GM23338 (cell line): Measurements from ENCODE around the gene PDLIM5. TPM values are rescaled to one million over a fixed set of nuclear protein-coding genes. Genes with fewer than 3 reads are reported as not detected.

ENCODE experiments used
- ATAC-seq: fragments of 200-7000 bp; cut with Tn5 transposase; 3 replicates; pipeline ENCODE4 v1.9.1; 2020
- DNase-seq: peaks from one replicate; pipeline ENCODE4 v3.0.0-alpha.2; 2015; ENCODE audit warnings: low spot score
- H2AFZ ChIP-seq: fragments of 200-600 bp; sonication (generic); 2 replicates; pipeline ENCODE4 v1.8.0; 2016; ENCODE audit warnings: antibody characterized with exemption, mild to moderate bottlenecking, moderate library complexity
- H3F3A ChIP-seq: fragments of 200-600 bp; sonication (generic); replicated peaks from 2 replicates; pipeline ENCODE4 v1.8.0; 2017; ENCODE audit warnings: antibody characterized with exemption, mixed run types, low read depth
- H3K27ac ChIP-seq: fragments of 200-600 bp; sonication (generic); 2 replicates; pipeline ENCODE4 v1.6.1; 2016; ENCODE audit warnings: low read depth
- H3K27me3 ChIP-seq: fragments of 200-600 bp; sonication (generic); 2 replicates; pipeline ENCODE4 v1.8.0; 2016; ENCODE audit warnings: mild to moderate bottlenecking, mixed run types, moderate library complexity; ENCODE audit not compliant: insufficient read depth
- H3K36me3 ChIP-seq: fragments of 200-600 bp; sonication (generic); 2 replicates; pipeline ENCODE4 v1.8.0; 2016; ENCODE audit warnings: mild to moderate bottlenecking; ENCODE audit not compliant: insufficient read depth
- H3K4me1 ChIP-seq: fragments of 200-600 bp; sonication (generic); 2 replicates; pipeline ENCODE4 v1.8.0; 2016; ENCODE audit warnings: mild to moderate bottlenecking, moderate library complexity; ENCODE audit not compliant: insufficient read depth
- H3K4me2 ChIP-seq: fragments of 200-600 bp; sonication (generic); 2 replicates; pipeline ENCODE4 v1.7.1; 2017; ENCODE audit warnings: mixed run types
- H3K4me3 ChIP-seq: fragments of 200-600 bp; sonication (generic); 2 replicates; pipeline ENCODE4 v1.6.1; 2016; ENCODE audit warnings: mixed run types
- H3K79me2 ChIP-seq: fragments of 200-600 bp; sonication (generic); replicated peaks from 2 replicates; pipeline ENCODE4 v1.8.0; 2017; ENCODE audit warnings: mild to moderate bottlenecking; ENCODE audit not compliant: insufficient read depth
- H3K9me2 ChIP-seq: fragments of 200-600 bp; sonication (generic); 2 replicates; pipeline ENCODE4 v1.8.0; 2017; ENCODE audit not compliant: insufficient read depth
- H4K20me1 ChIP-seq: fragments of 200-600 bp; sonication (generic); replicated peaks from 2 replicates; pipeline ENCODE4 v1.8.0; 2017; ENCODE audit warnings: mild to moderate bottlenecking; ENCODE audit not compliant: insufficient read depth
- H3K27ac Mint-ChIP-seq: 2 replicates; pipeline ENCODE4 v1.8.0; 2020; ENCODE audit warnings: inconsistent platforms, mild to moderate bottlenecking, moderate library complexity, mixed read lengths
- H3K27me3 Mint-ChIP-seq: 3 replicates; pipeline ENCODE4 v1.8.0; 2022; ENCODE audit warnings: low read depth, mild to moderate bottlenecking, moderate library complexity, mixed read lengths, inconsistent platforms; ENCODE audit not compliant: insufficient read depth, poor library complexity
- H3K36me3 Mint-ChIP-seq: 3 replicates; pipeline ENCODE4 v1.8.0; 2021; ENCODE audit warnings: low read depth, mild to moderate bottlenecking, inconsistent platforms, moderate library complexity, mixed read lengths
- H3K4me1 Mint-ChIP-seq: 3 replicates; pipeline ENCODE4 v1.8.0; 2020; ENCODE audit warnings: mild to moderate bottlenecking, inconsistent platforms, mixed read lengths
- H3K4me3 Mint-ChIP-seq: 3 replicates; pipeline ENCODE4 v1.8.0; 2021; ENCODE audit warnings: moderate library complexity, mild to moderate bottlenecking, inconsistent platforms, mixed read lengths
- H3K9me3 Mint-ChIP-seq: 3 replicates; pipeline ENCODE4 v1.8.0; 2020; ENCODE audit warnings: moderate library complexity, mild to moderate bottlenecking, inconsistent platforms, mixed read lengths
- CREB1 ChIP-seq: fragments of 250-450 bp; sonication (Bioruptor Pico); IDR thresholded peaks from 2 replicates; pipeline ENCODE4 v1.5.0; 2020; ENCODE audit warnings: low read depth, mild to moderate bottlenecking, moderate library complexity
- EZH2 ChIP-seq: fragments of 200-600 bp; sonication (generic); IDR thresholded peaks from one replicate; pipeline ENCODE4 v1.8.0; 2017; ENCODE audit warnings: antibody characterized with exemption, mild to moderate bottlenecking, low read depth; ENCODE audit not compliant: unreplicated experiment
- EZH2phosphoT487 ChIP-seq: fragments of 200-600 bp; sonication (generic); IDR thresholded peaks from one replicate; pipeline ENCODE4 v1.8.1; 2018; ENCODE audit warnings: antibody characterized with exemption; ENCODE audit not compliant: unreplicated experiment
- JUNB ChIP-seq: IDR thresholded peaks from one replicate; pipeline ENCODE4 v1.6.1; 2016; ENCODE audit warnings: antibody characterized with exemption; ENCODE audit not compliant: unreplicated experiment
- NANOG ChIP-seq: IDR thresholded peaks from 2 replicates; pipeline ENCODE4 v1.6.1; 2016; ENCODE audit warnings: antibody characterized with exemption, borderline replicate concordance
- POLR2AphosphoS5 ChIP-seq: IDR thresholded peaks from 2 replicates; pipeline ENCODE4 v1.6.1; 2016; ENCODE audit warnings: antibody characterized with exemption, low read depth
- STAT1 ChIP-seq: IDR thresholded peaks from one replicate; pipeline ENCODE4 v1.6.1; 2016; ENCODE audit warnings: antibody characterized with exemption; ENCODE audit not compliant: unreplicated experiment
- ZNF114 ChIP-seq: fragments of 250-450 bp; sonication (Bioruptor Pico); IDR thresholded peaks from 2 replicates; pipeline ENCODE4 v1.5.0; 2020; ENCODE audit warnings: mild to moderate bottlenecking, moderate library complexity
- ZNF331 ChIP-seq: fragments of 250-450 bp; sonication (Bioruptor Pico); IDR thresholded peaks from 2 replicates; pipeline ENCODE4 v1.5.0; 2020; ENCODE audit warnings: low read depth, mild to moderate bottlenecking, moderate library complexity
- polyA plus RNA-seq: library from polyadenylated mRNA; unstranded; fragments of >200 nt; fragmentation: Nextera tagmentation; extraction: Ambion mirVana; gene quantifications from 2 replicates; pipeline ENCODE4 v1.2.1, GENCODE V29; 2016
- total RNA-seq: library from RNA; depleted of rRNA; stranded (reverse); fragments of >200 nt; shearing (Covaris generic); gene quantifications from 2 replicates; pipeline ENCODE4 v1.2.3, GENCODE V29; 2014
- TF ChIP-seq, protein P1 (sequence below), 2 experiments: fragments of 200-600 bp in 1 of 2; sonication (generic) in 1 of 2; conservative IDR thresholded peaks; 2 replicates each; pipeline versions ENCODE4 v1.5.1 to v1.6.1; 2016 to 2017; ENCODE audit warnings: antibody characterized with exemption in 2 of 2, low read depth in 2 of 2, mild to moderate bottlenecking in 2 of 2, moderate library complexity in 1 of 2
- TF ChIP-seq, protein P2 (sequence below): IDR thresholded peaks from 2 replicates; pipeline ENCODE4 v1.6.1; 2016; ENCODE audit warnings: antibody characterized with exemption
- TF ChIP-seq, protein P3 (sequence below): IDR thresholded peaks from one replicate; pipeline ENCODE4 v1.6.1; 2018; ENCODE audit warnings: antibody characterized with exemption; ENCODE audit not compliant: unreplicated experiment
- TF ChIP-seq, protein P4 (sequence below): fragments of 250-450 bp; sonication (Bioruptor Pico); IDR thresholded peaks from 2 replicates; pipeline ENCODE4 v1.5.0; 2020; ENCODE audit warnings: mild to moderate bottlenecking, moderate library complexity

Gene PDLIM5
- total and polyA plus RNA-seq, 2 experiments from 2014 or later: 45.2 to 53.0 TPM

DNA sequence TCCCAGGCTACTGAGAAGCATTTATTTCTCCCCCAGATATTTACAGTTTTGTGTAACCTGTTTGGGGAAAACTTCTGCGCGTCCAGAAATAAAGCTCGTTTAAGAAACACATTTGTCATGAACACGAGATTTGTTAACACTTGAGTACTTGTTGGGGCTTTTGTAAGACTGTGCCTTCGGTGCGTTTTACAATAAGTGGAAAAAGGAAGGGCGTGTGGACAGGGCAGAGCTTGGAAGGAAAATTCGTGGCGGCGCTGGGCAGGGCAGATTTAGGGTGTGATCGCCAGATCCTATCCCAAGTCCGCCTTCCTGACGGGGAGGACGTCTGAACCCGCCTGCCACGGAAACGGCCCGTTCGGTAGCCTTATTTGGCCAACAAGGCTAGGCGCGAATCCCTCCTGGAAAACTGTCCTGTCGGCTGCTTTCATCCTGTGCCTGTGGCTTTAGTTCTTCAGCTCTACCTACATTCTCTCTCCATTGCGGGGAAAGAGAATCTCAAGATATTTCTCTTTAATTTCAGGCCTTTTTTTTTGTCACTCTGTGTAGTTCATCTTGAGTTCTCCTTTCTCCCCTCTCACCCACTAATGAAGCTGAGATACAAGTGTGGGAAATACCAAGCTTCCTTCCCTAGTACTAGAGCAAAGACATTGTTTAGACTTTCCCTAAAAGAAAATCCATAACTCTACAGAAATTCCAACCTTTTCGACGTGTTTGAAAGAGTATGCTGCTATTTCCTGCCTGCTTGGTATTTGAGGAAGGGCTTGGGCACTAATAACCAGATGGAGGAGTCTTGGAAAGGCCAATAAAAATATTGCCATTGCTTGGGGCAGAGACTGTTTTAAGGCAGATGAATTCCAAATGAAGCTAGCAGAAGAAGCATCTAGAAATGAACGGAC lies 982 bp downstream of the PDLIM5 start:
- Histone ChIP-seq H4K20me1 (0 out of 2 replicates have a peak, but pooled peaks cover 4% of the 10 kb centered on the region), H3K9me2 (no peaks in the 10 kb centered on the region), H3K4me3 (peak overlapping the region; percentile 89), H3K27ac (peak overlapping the region; percentile 57), H2AFZ (no peak overlapping the region), H3F3A (no peaks in the 10 kb centered on the region), H3K27me3 (peaks cover 5% of the 10 kb centered on the region; the same call in 1 of the 2 replicates), H3K36me3 (no peaks in the 10 kb centered on the region), H3K79me2 (peaks cover 43% of the 10 kb centered on the region), H3K4me2 (peak overlapping the region; percentile 96), H3K4me1 (peaks cover 28% of the 10 kb centered on the region)
- H3K4me1 Mint-ChIP-seq: peaks cover 34% of the 10 kb centered on the region
- peak; percentile 71 for ATAC-seq
- peaks cover 9% of the 10 kb centered on the region; the same call in 2 of the 3 replicates for H3K36me3 Mint-ChIP-seq
- peak; percentile 84 for DNase-seq
- peaks cover 11% of the 10 kb centered on the region for H3K27me3 Mint-ChIP-seq
- TF ChIP-seq ZNF114 (CRISPR knock-in tag): no peak
- no peak for TF ChIP-seq JUNB
- TF ChIP-seq NANOG: no peak
- no peak for TF ChIP-seq ZNF331 (CRISPR knock-in tag)
- TF ChIP-seq, protein P1, sequence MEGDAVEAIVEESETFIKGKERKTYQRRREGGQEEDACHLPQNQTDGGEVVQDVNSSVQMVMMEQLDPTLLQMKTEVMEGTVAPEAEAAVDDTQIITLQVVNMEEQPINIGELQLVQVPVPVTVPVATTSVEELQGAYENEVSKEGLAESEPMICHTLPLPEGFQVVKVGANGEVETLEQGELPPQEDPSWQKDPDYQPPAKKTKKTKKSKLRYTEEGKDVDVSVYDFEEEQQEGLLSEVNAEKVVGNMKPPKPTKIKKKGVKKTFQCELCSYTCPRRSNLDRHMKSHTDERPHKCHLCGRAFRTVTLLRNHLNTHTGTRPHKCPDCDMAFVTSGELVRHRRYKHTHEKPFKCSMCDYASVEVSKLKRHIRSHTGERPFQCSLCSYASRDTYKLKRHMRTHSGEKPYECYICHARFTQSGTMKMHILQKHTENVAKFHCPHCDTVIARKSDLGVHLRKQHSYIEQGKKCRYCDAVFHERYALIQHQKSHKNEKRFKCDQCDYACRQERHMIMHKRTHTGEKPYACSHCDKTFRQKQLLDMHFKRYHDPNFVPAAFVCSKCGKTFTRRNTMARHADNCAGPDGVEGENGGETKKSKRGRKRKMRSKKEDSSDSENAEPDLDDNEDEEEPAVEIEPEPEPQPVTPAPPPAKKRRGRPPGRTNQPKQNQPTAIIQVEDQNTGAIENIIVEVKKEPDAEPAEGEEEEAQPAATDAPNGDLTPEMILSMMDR (conservative IDR thresholded peaks at IDR 0.05; ENCODE audit: low read depth in 2 of 2): no peak
- TF ChIP-seq, protein P2, sequence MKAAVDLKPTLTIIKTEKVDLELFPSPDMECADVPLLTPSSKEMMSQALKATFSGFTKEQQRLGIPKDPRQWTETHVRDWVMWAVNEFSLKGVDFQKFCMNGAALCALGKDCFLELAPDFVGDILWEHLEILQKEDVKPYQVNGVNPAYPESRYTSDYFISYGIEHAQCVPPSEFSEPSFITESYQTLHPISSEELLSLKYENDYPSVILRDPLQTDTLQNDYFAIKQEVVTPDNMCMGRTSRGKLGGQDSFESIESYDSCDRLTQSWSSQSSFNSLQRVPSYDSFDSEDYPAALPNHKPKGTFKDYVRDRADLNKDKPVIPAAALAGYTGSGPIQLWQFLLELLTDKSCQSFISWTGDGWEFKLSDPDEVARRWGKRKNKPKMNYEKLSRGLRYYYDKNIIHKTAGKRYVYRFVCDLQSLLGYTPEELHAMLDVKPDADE: no peak
- TF ChIP-seq, protein P3, sequence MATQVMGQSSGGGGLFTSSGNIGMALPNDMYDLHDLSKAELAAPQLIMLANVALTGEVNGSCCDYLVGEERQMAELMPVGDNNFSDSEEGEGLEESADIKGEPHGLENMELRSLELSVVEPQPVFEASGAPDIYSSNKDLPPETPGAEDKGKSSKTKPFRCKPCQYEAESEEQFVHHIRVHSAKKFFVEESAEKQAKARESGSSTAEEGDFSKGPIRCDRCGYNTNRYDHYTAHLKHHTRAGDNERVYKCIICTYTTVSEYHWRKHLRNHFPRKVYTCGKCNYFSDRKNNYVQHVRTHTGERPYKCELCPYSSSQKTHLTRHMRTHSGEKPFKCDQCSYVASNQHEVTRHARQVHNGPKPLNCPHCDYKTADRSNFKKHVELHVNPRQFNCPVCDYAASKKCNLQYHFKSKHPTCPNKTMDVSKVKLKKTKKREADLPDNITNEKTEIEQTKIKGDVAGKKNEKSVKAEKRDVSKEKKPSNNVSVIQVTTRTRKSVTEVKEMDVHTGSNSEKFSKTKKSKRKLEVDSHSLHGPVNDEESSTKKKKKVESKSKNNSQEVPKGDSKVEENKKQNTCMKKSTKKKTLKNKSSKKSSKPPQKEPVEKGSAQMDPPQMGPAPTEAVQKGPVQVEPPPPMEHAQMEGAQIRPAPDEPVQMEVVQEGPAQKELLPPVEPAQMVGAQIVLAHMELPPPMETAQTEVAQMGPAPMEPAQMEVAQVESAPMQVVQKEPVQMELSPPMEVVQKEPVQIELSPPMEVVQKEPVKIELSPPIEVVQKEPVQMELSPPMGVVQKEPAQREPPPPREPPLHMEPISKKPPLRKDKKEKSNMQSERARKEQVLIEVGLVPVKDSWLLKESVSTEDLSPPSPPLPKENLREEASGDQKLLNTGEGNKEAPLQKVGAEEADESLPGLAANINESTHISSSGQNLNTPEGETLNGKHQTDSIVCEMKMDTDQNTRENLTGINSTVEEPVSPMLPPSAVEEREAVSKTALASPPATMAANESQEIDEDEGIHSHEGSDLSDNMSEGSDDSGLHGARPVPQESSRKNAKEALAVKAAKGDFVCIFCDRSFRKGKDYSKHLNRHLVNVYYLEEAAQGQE: no peak
- no peak for TF ChIP-seq STAT1
- TF ChIP-seq, protein P4, sequence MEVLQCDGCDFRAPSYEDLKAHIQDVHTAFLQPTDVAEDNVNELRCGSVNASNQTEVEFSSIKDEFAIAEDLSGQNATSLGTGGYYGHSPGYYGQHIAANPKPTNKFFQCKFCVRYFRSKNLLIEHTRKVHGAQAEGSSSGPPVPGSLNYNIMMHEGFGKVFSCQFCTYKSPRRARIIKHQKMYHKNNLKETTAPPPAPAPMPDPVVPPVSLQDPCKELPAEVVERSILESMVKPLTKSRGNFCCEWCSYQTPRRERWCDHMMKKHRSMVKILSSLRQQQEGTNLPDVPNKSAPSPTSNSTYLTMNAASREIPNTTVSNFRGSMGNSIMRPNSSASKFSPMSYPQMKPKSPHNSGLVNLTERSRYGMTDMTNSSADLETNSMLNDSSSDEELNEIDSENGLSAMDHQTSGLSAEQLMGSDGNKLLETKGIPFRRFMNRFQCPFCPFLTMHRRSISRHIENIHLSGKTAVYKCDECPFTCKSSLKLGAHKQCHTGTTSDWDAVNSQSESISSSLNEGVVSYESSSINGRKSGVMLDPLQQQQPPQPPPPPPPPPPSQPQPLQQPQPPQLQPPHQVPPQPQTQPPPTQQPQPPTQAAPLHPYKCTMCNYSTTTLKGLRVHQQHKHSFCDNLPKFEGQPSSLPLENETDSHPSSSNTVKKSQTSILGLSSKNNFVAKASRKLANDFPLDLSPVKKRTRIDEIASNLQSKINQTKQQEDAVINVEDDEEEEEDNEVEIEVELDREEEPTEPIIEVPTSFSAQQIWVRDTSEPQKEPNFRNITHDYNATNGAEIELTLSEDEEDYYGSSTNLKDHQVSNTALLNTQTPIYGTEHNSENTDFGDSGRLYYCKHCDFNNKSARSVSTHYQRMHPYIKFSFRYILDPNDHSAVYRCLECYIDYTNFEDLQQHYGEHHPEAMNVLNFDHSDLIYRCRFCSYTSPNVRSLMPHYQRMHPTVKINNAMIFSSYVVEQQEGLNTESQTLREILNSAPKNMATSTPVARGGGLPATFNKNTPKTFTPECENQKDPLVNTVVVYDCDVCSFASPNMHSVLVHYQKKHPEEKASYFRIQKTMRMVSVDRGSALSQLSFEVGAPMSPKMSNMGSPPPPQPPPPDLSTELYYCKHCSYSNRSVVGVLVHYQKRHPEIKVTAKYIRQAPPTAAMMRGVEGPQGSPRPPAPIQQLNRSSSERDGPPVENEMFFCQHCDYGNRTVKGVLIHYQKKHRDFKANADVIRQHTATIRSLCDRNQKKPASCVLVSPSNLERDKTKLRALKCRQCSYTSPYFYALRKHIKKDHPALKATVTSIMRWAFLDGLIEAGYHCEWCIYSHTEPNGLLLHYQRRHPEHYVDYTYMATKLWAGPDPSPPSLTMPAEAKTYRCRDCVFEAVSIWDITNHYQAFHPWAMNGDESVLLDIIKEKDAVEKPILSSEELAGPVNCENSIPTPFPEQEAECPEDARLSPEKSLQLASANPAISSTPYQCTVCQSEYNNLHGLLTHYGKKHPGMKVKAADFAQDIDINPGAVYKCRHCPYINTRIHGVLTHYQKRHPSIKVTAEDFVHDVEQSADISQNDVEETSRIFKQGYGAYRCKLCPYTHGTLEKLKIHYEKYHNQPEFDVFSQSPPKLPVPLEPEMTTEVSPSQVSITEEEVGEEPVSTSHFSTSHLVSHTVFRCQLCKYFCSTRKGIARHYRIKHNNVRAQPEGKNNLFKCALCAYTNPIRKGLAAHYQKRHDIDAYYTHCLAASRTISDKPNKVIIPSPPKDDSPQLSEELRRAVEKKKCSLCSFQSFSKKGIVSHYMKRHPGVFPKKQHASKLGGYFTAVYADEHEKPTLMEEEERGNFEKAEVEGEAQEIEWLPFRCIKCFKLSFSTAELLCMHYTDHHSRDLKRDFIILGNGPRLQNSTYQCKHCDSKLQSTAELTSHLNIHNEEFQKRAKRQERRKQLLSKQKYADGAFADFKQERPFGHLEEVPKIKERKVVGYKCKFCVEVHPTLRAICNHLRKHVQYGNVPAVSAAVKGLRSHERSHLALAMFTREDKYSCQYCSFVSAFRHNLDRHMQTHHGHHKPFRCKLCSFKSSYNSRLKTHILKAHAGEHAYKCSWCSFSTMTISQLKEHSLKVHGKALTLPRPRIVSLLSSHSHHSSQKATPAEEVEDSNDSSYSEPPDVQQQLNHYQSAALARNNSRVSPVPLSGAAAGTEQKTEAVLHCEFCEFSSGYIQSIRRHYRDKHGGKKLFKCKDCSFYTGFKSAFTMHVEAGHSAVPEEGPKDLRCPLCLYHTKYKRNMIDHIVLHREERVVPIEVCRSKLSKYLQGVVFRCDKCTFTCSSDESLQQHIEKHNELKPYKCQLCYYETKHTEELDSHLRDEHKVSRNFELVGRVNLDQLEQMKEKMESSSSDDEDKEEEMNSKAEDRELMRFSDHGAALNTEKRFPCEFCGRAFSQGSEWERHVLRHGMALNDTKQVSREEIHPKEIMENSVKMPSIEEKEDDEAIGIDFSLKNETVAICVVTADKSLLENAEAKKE (CRISPR knock-in tag): no peak
- TF ChIP-seq EZH2phosphoT487: no peak
- TF ChIP-seq POLR2AphosphoS5: no peak
- no peak for TF ChIP-seq CREB1 (CRISPR knock-in tag)
- TF ChIP-seq EZH2: no peak
- H3K4me3 Mint-ChIP-seq: peak overlapping the region; percentile 85
- H3K27ac Mint-ChIP-seq: peak overlapping the region; percentile 39
- no peaks in the 10 kb centered on the region for H3K9me3 Mint-ChIP-seq
